Left lung (tissue), 10 donors: ENCODE data around the gene IMPG2. TPM values are rescaled to one million over a fixed set of nuclear protein-coding genes. Genes with fewer than 3 reads are reported as not detected.

Source experiments
- ATAC-seq: fragments of 200-7000 bp; cut with Tn5 transposase; one replicate; pipeline ENCODE4 v1.9.1; 2020; ENCODE audit warnings: moderate library complexity
- DNase-seq, 4 donors: peaks; one replicate each; pipeline ENCODE4 v3.0.0-alpha.2; 2013 to 2020
- H3K27ac ChIP-seq, 2 donors: fragments of 200-600 bp; sonication (generic) in 1 of 2; one replicate each; pipeline versions ENCODE4 v1.5.0 to v1.8.0; 2020 to 2021
- H3K27me3 ChIP-seq, 2 donors: fragments of 200-600 bp; sonication (generic) in 1 of 2; one replicate each; pipeline versions ENCODE4 v1.5.0 to v1.8.0; 2020 to 2021
- H3K36me3 ChIP-seq, 2 donors: fragments of 200-600 bp; sonication (generic) in 1 of 2; one replicate each; pipeline versions ENCODE4 v1.5.0 to v1.8.0; 2020 to 2021
- H3K4me1 ChIP-seq, 2 donors: fragments of 200-600 bp; one replicate each; pipeline ENCODE4 v1.8.0; 2021
- H3K4me3 ChIP-seq, 2 donors: fragments of 200-600 bp; sonication (generic) in 1 of 2; one replicate each; pipeline versions ENCODE4 v1.5.0 to v1.8.0; 2020 to 2021; ENCODE audit warnings: mild to moderate bottlenecking in 1 of 2
- H3K9me3 ChIP-seq, 2 donors: fragments of 200-600 bp; sonication (generic) in 1 of 2; one replicate each; pipeline versions ENCODE4 v1.5.0 to v1.8.0; 2020 to 2021
- intact Hi-C, 2 donors: fragments of 100-400 bp; cut with DNase I; formaldehyde crosslinking; loops; one replicate each; pipeline versions ENCODE4 v1.11.2 to v1.14.2; 2022
- polyA plus RNA-seq, 6 donors: library from polyadenylated mRNA; unstranded; fragments of 120-200 nt; gene quantifications; one replicate each; pipeline ENCODE4 v1.2.1, GENCODE V29; 2013; ENCODE audit not compliant: insufficient read length in 6 of 6
- total RNA-seq, 2 donors: library from RNA; stranded (reverse); fragmentation: NEBNext Ultra II Directional; extraction: Animal tissue kit (Norgen Biotek cat#: 25700); gene quantifications; one replicate each; pipeline ENCODE4 v1.2.1, GENCODE V29; 2021
- TF ChIP-seq, protein P1 (sequence below), 2 donors: fragments of 200-600 bp; sonication (generic) in 1 of 2; IDR thresholded peaks; one replicate each; pipeline versions ENCODE4 v1.5.0 to v1.8.0; 2021; ENCODE audit warnings: antibody characterized with exemption in 2 of 2
- donor health status: DM: no; HTN: yes; CAD: no.
- donor health status: DM: no; HTN: no; CAD: no.

Gene IMPG2
- total and polyA plus RNA-seq, 8 donors = 0.21 to 1.0 (median 0.61) TPM

DNA sequence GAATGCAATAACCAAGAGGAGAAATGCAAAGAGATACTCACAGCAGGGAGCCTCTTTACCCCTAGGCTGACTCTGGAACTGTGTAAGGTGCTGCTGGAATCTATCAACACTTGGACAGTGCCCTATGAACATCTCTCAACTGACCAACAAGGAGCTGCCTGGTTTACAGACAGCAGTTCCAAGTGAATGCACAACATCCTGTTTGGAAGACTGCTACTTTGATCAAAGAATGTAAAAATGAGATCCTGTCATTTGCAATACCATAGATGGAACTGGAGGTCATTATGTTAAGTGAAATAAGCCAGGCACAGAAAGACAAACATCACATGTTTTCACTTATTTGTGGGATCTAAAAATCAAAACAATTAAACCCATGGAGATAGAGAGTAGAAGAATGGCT is 136.3 kb downstream of the IMPG2 start:
- Histone ChIP-seq H3K36me3 (no peaks in the 10 kb centered on the region), H3K27me3 (no peaks in the 10 kb centered on the region), H3K27ac (no peak overlapping the region), H3K9me3 (no peaks in the 10 kb centered on the region), H3K4me1 (no peaks in the 10 kb centered on the region), H3K4me3 (no peak overlapping the region)
- no peak for DNase-seq
- no peak for ATAC-seq
- TF ChIP-seq, protein P1, sequence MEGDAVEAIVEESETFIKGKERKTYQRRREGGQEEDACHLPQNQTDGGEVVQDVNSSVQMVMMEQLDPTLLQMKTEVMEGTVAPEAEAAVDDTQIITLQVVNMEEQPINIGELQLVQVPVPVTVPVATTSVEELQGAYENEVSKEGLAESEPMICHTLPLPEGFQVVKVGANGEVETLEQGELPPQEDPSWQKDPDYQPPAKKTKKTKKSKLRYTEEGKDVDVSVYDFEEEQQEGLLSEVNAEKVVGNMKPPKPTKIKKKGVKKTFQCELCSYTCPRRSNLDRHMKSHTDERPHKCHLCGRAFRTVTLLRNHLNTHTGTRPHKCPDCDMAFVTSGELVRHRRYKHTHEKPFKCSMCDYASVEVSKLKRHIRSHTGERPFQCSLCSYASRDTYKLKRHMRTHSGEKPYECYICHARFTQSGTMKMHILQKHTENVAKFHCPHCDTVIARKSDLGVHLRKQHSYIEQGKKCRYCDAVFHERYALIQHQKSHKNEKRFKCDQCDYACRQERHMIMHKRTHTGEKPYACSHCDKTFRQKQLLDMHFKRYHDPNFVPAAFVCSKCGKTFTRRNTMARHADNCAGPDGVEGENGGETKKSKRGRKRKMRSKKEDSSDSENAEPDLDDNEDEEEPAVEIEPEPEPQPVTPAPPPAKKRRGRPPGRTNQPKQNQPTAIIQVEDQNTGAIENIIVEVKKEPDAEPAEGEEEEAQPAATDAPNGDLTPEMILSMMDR (IDR thresholded peaks at IDR 0.05) = no peak
- intact Hi-C loops = no loop called here

DNA sequence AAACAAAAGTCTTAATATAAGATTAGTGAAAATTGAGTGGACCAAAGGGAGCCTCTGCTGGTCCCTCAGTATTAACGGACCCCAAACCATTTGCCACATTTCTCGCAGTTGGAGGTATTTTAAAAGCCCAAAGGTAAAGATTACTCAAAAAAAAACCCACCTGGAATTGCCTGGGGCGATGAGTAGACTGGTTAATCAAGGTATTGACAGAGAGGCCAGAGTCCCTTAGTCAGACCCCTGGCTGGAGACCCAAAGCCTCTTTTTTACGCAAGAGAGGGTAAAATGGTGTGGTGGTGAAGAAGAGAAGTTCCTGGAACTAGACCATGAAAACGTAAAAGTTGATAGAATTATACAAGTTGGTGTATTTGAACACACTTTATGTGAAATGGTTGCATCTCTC is 137.2 kb downstream of the IMPG2 start:
- no peaks in the 10 kb centered on the region for H3K4me1 ChIP-seq
- intact Hi-C loops = no loop called here
- DNase-seq (no peak), ATAC-seq (no peak)
- H3K36me3 ChIP-seq = no peaks in the 10 kb centered on the region
- no peak overlapping the region for H3K4me3 ChIP-seq
- no peaks in the 10 kb centered on the region for H3K9me3 ChIP-seq
- H3K27me3 ChIP-seq = no peaks in the 10 kb centered on the region
- TF ChIP-seq, protein P1 (IDR thresholded peaks at IDR 0.05) = no peak
- H3K27ac ChIP-seq = no peak overlapping the region

DNA sequence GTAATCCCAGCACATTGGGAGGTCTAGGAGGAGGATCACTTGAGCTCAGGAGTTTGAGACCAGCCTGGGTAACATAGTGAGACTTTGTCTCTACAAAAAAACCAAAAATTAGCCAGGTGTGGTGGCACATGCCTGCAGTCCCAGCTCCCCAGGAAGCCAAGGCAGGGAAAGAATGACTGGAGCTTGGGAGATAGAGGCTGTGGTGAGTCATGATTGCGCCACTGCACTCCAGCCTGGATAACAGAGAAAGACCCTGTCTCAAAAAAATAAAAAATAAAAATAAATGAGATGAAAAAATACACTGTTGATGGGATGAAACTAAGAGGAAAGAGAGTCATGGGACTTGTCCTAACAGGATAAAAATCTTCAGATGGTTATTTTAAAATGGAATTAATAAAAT is 137.6 kb downstream of the IMPG2 start:
- no peaks in the 10 kb centered on the region for H3K27me3 ChIP-seq
- intact Hi-C loops = no loop called here
- ATAC-seq = no peak

DNA sequence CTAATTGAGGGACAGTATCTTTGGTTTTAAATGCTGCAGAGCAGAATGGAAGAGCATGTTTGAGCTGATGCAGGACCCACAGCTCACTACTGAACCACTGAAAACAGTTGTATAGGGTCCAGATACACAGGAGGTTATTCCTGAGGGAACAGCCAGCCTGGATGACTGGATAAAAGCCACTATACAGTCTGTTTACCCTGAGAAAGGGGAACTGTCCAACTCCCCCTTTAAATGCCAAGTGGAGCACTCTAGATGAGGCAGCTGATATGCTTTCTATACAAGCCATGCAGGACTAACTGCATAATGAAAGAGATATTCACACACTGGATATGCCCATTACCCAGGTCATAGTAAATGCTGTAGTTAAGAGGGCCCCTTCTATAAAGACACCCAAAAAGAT is 138.6 kb downstream of the IMPG2 start:
- ATAC-seq (no peak), DNase-seq (no peak)
- Histone ChIP-seq H3K27me3 (no peaks in the 10 kb centered on the region), H3K27ac (no peak overlapping the region), H3K9me3 (no peaks in the 10 kb centered on the region), H3K4me3 (no peak overlapping the region), H3K4me1 (no peaks in the 10 kb centered on the region), H3K36me3 (no peaks in the 10 kb centered on the region)
- intact Hi-C loops = no loop called here
- TF ChIP-seq, protein P1 (IDR thresholded peaks at IDR 0.05) = no peak

More for the DNA sequence above, 137.6 kb downstream of the IMPG2 start:
- Histone ChIP-seq H3K27ac (no peak overlapping the region), H3K4me3 (no peak overlapping the region), H3K4me1 (no peaks in the 10 kb centered on the region), H3K9me3 (no peaks in the 10 kb centered on the region), H3K36me3 (no peaks in the 10 kb centered on the region)
- TF ChIP-seq, protein P1 (IDR thresholded peaks at IDR 0.05) = no peak
- no peak for DNase-seq

DNA sequence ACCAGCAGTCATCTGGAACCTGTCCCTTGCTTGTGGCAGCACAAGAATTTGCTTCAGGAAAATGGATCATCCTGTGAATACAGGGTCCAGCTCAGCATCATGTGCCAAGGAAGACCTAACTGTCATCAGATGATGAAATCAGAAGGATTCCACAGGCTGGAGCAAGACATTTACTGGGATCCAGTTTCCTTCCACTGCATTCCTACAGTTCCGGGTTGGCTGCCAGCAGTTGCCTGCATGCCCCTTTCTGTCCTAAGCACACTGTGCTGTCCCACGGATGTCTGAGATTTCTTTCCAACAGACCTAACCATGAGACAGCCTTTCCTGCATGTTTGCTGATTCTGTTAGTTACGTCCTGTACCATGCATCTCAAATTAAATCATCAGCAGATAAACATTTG is 140.7 kb downstream of the IMPG2 start:
- H3K27ac ChIP-seq = no peak overlapping the region
- TF ChIP-seq, protein P1 (IDR thresholded peaks at IDR 0.05) = no peak
- DNase-seq = no peak
- intact Hi-C loops = no loop called here
- H3K36me3 ChIP-seq = no peaks in the 10 kb centered on the region
- ATAC-seq = no peak
- H3K27me3 ChIP-seq = no peaks in the 10 kb centered on the region
- H3K4me3 ChIP-seq = no peak overlapping the region
- H3K4me1 ChIP-seq = no peaks in the 10 kb centered on the region
- no peaks in the 10 kb centered on the region for H3K9me3 ChIP-seq
